ENCODE measurements around the gene ADCY10. TPM values are rescaled to one million over a fixed set of nuclear protein-coding genes. Genes with fewer than 3 reads are reported as not detected.

ADCY10 gene
- total and polyA plus RNA-seq, 9 of the 15 experiments (the other 6 are each of a cell fraction or from before 2014, with no cell fraction given) = 0.08 to 0.86 (median 0.22) TPM

DNA sequence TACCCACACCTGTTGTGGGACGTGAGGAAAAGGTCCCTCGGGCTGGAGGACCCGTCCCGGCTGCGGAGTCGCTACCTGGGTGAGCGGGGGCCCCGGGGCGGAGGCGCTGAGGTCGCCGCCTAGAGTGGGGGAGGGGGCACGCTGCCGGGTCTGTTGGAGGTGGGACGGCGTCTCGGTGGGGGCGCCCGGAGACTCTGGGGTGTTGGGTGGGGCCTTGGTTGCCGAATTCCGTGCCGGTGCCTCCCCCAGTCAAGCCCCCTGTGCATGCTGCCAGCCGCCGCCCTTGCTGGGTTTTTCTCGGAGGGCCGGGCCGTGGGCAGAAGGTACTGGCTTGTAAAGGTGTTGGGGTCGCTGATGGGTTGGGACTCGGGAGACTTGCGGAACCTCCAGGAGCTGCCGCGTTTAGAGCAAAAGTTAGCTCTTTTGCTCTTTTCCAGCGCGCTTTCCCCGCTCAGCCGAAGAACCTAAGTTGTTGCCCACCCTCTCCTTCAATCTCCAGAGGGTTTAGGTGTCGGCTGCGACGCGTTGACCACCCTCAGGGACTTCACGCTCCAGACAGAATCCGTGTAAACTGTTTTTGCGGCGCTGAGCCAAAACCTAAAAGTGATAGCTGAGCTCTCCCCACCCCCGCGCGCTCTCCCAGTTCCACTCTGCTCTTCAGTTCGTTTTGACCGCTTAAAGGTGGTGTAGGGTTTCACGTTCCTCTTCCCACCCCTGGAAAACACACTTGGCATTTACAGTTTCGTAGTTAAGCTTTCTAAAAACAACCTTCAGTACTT is 23.2 kb upstream of the ADCY10 start, which contains the start of gene MPC2 (continued):
- TF ChIP-seq GABPB2 (CRISPR knock-in tag; conservative IDR thresholded peaks at IDR 0.05) (no peak), TAF15 (IDR thresholded peaks at IDR 0.05; ENCODE audit: low read depth, low read length) (no peak), ZNF23 (CRISPR knock-in tag; IDR thresholded peaks at IDR 0.05) (no peak), HDAC1 (IDR thresholded peaks at IDR 0.05) (peak in 1 of 2 experiments; percentile 61; a peak in 3 of 4 replicates), SMC3 (conservative IDR thresholded peaks at IDR 0.05; ENCODE audit: insufficient read depth, low read depth, low read length) (0 out of 2 replicates have a peak, but pooled peaks have one; percentile 9), PRMT5 (CRISPR knock-in tag; IDR thresholded peaks at IDR 0.05) (no peak), DDX20 (tag; IDR thresholded peaks at IDR 0.05; ENCODE audit: low read depth) (no peak), CBX5 (IDR thresholded peaks at IDR 0.05; ENCODE audit: borderline replicate concordance, low read depth) (no peak), HMGN3 (IDR thresholded peaks at IDR 0.05; ENCODE audit: borderline replicate concordance, extremely low read depth, insufficient read length, low read depth, low read length) (peak; percentile 20), EP300 (IDR thresholded peaks at IDR 0.05; ENCODE audit: low read length) (peak; percentile 52; the same call in 1 of the 2 replicates), NCOA4 (IDR thresholded peaks at IDR 0.05; ENCODE audit: partially characterized antibody) (no peak), RBM22 (IDR thresholded peaks at IDR 0.05; ENCODE audit: low read depth, low read length, poor library complexity, severe bottlenecking) (peak; percentile 93), ARNT (IDR thresholded peaks at IDR 0.05) (0 out of 4 replicates have a peak, but pooled peaks of 1 of the 2 experiments have one; percentile 65)
- TF ChIP-seq, protein P1, sequence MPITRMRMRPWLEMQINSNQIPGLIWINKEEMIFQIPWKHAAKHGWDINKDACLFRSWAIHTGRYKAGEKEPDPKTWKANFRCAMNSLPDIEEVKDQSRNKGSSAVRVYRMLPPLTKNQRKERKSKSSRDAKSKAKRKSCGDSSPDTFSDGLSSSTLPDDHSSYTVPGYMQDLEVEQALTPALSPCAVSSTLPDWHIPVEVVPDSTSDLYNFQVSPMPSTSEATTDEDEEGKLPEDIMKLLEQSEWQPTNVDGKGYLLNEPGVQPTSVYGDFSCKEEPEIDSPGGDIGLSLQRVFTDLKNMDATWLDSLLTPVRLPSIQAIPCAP (CRISPR knock-in tag; IDR thresholded peaks at IDR 0.05; ENCODE audit: borderline replicate concordance) = no peak; the same call in 1 of the 2 replicates
- TF ChIP-seq, protein P2, sequence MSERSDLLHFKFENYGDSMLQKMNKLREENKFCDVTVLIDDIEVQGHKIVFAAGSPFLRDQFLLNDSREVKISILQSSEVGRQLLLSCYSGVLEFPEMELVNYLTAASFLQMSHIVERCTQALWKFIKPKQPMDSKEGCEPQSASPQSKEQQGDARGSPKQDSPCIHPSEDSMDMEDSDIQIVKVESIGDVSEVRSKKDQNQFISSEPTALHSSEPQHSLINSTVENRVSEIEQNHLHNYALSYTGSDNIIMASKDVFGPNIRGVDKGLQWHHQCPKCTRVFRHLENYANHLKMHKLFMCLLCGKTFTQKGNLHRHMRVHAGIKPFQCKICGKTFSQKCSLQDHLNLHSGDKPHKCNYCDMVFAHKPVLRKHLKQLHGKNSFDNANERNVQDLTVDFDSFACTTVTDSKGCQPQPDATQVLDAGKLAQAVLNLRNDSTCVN (CRISPR knock-in tag; IDR thresholded peaks at IDR 0.05) = no peak
- TF ChIP-seq, protein P3, sequence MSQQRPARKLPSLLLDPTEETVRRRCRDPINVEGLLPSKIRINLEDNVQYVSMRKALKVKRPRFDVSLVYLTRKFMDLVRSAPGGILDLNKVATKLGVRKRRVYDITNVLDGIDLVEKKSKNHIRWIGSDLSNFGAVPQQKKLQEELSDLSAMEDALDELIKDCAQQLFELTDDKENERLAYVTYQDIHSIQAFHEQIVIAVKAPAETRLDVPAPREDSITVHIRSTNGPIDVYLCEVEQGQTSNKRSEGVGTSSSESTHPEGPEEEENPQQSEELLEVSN (IDR thresholded peaks at IDR 0.05; ENCODE audit: borderline replicate concordance in 1 of 2, extremely low read depth in 1 of 2, insufficient read depth in 1 of 2, insufficient read length in 1 of 2, low read depth in 1 of 2, low read length in 1 of 2, poor library complexity in 1 of 2, severe bottlenecking in 1 of 2) = peak in 1 of 2 experiments; percentile 15
- TF ChIP-seq, protein P4, sequence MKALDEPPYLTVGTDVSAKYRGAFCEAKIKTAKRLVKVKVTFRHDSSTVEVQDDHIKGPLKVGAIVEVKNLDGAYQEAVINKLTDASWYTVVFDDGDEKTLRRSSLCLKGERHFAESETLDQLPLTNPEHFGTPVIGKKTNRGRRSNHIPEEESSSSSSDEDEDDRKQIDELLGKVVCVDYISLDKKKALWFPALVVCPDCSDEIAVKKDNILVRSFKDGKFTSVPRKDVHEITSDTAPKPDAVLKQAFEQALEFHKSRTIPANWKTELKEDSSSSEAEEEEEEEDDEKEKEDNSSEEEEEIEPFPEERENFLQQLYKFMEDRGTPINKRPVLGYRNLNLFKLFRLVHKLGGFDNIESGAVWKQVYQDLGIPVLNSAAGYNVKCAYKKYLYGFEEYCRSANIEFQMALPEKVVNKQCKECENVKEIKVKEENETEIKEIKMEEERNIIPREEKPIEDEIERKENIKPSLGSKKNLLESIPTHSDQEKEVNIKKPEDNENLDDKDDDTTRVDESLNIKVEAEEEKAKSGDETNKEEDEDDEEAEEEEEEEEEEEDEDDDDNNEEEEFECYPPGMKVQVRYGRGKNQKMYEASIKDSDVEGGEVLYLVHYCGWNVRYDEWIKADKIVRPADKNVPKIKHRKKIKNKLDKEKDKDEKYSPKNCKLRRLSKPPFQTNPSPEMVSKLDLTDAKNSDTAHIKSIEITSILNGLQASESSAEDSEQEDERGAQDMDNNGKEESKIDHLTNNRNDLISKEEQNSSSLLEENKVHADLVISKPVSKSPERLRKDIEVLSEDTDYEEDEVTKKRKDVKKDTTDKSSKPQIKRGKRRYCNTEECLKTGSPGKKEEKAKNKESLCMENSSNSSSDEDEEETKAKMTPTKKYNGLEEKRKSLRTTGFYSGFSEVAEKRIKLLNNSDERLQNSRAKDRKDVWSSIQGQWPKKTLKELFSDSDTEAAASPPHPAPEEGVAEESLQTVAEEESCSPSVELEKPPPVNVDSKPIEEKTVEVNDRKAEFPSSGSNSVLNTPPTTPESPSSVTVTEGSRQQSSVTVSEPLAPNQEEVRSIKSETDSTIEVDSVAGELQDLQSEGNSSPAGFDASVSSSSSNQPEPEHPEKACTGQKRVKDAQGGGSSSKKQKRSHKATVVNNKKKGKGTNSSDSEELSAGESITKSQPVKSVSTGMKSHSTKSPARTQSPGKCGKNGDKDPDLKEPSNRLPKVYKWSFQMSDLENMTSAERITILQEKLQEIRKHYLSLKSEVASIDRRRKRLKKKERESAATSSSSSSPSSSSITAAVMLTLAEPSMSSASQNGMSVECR (CRISPR knock-in tag; IDR thresholded peaks at IDR 0.05) = no peak
- TF ChIP-seq, protein P5, sequence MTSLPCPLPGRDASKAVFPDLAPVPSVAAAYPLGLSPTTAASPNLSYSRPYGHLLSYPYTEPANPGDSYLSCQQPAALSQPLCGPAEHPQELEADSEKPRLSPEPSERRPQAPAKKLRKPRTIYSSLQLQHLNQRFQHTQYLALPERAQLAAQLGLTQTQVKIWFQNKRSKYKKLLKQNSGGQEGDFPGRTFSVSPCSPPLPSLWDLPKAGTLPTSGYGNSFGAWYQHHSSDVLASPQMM (CRISPR knock-in tag; IDR thresholded peaks at IDR 0.05) = no peak
